Measurements from ENCODE around the gene PI4KA. TPM values are rescaled to one million over a fixed set of nuclear protein-coding genes. Genes with fewer than 3 reads are reported as not detected.
"Not testable (repeated sequence)": the region's sequence is repeated elsewhere in the genome, so short reads cannot be mapped to it uniquely, and the experiment has no call there.

The PI4KA gene
- total RNA-seq, 1 donor from 2014 or later, result 24.1 TPM

DNA sequence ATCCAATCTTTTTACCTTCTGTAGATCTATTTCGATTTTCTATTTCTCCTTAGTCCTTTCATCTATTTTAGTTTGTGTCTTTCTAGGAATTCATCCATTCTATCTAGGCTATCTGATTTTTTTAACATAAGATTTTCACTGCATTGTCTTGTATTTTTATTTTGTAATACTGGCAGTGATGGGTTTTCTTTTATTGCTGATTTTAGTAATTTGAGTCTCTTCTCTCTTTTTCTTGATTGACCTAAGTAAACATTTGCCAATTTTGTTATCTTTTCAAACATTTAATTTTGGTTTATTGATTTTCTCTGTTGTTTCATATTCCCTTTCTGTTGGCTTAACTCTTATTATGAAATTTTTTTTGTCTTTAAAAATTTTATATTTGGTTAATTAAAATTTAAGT is 192.1 kb downstream of the PI4KA start:
- TF ChIP-seq, protein P1, sequence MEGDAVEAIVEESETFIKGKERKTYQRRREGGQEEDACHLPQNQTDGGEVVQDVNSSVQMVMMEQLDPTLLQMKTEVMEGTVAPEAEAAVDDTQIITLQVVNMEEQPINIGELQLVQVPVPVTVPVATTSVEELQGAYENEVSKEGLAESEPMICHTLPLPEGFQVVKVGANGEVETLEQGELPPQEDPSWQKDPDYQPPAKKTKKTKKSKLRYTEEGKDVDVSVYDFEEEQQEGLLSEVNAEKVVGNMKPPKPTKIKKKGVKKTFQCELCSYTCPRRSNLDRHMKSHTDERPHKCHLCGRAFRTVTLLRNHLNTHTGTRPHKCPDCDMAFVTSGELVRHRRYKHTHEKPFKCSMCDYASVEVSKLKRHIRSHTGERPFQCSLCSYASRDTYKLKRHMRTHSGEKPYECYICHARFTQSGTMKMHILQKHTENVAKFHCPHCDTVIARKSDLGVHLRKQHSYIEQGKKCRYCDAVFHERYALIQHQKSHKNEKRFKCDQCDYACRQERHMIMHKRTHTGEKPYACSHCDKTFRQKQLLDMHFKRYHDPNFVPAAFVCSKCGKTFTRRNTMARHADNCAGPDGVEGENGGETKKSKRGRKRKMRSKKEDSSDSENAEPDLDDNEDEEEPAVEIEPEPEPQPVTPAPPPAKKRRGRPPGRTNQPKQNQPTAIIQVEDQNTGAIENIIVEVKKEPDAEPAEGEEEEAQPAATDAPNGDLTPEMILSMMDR (conservative IDR thresholded peaks at IDR 0.05; ENCODE audit: low read depth, low read length), result no peak

DNA sequence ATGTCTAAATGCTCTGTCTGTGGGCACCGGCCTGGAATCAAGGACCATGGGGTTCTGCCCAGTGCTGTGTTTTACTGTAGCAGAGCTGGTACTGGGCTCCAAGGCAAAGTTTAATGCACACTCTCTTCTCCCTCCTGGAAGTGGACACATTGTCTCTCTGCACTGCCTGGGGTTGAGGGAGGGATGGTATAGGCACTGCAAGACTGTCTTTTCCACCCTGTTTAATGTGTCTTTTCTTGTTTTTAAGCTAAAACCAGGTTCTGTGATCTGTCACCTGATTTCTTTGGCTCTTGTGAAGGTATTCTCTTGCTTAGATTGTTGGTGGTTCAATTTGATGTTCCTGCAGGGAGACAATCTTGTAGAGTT is 194.0 kb downstream of the PI4KA start:
- H3K4me3 ChIP-seq (ENCODE audit: low read depth, low read length), result no peak overlapping the region
- no peak for DNase-seq (ENCODE audit: low read depth)
- TF ChIP-seq, protein P1 (conservative IDR thresholded peaks at IDR 0.05; ENCODE audit: low read depth, low read length), result no peak

More for the DNA sequence above, 192.1 kb downstream of the PI4KA start:
- DNase-seq (ENCODE audit: low read depth), result no peak
- H3K4me3 ChIP-seq (ENCODE audit: low read depth, low read length), result no peak overlapping the region

DNA sequence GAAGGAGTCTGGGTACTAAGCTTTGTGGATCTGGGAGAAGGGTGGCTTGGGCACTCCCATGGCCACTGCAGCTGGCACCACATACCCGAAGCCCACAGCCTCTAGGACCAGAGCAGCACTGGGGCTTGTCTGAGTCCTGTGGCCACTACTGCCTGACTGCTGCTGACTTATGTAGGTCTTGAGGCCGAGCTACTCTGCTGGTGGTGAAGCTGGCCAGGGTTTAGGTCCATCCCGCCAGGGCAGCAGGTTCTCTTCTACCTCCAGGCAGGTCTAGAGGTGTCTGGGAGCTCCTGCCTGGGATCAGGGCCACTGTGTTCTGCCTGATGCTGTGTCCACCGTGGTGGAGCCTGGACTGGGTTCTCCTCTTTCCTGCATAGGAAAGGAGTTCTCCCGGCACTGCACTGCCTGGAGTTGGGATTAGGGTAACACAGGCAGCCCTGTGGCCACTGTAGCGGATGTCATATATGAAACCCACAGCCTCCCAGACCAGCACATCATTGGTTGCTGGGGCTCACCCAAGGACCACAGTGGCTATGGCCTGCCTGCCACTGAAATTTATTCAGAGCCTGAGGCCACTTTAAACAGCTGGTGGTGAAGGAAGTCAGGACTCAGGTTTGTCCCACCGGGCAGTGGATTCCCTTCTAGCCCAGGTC is 194.5 kb downstream of the PI4KA start:
- TF ChIP-seq, protein P1 (conservative IDR thresholded peaks at IDR 0.05; ENCODE audit: low read depth, low read length), result no peak
- H3K4me3 ChIP-seq (ENCODE audit: low read depth, low read length), result no peak overlapping the region
- DNase-seq (ENCODE audit: low read depth), result no peak

DNA sequence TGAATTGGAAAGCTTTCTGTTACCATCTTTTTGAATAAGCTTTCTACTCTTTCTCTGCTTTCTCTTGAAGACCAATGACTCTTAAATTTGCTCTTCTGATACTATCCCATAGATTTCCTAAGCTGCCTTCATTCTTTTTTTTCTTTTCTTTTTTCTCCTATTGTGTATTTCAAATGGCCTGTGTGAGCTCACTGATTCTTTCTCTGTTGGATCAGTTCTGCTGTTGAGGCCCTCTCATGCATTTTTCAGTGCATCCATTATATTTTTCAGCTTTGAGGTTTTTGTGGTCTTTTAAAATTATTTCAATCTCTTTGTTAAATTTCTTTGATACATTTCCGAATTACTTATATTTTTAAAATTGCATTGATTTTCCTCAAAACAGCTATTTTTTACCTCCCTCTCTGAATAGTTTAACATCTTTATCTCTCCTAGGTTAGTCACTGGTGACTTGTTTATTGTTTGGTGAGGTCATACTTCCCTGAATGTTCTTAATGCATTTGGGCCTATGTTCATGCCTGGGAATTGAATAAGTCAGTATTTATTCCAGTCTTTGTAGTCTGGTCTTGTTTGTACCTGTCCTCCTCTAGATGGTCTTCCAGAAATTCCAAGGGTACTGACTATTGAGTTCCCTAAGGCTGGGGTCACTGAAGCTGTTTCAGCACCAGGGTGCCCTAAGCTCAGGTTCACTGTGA is 195.3 kb downstream of the PI4KA start:
- H3K4me3 ChIP-seq (ENCODE audit: low read depth, low read length), result no peak overlapping the region
- TF ChIP-seq, protein P1 (conservative IDR thresholded peaks at IDR 0.05; ENCODE audit: low read depth, low read length), result no peak
- DNase-seq (ENCODE audit: low read depth), result no peak

DNA sequence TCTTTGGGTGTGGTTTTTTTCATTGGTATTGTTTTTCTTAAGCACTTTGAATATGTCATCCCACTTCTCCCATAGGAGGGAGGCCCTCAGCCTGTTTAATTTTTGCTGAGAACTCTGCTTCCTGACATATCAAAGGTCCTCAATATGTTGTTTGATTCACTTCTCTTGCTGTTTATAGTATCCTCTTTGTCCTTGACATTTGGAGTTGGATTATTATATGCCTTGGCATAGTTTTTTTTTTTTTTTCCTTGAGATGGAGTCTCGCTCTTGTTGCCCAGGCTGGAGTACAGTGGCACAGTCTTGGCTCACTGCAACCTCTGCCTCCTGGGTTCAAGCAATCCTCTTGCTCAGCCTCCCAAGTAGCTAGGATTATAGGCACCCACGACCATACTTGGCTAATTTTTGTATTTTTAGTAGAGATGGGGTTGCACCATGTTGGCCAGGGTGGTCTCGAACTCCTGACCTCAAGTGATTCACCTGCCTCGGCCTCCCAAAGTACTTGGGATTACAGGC is 196.0 kb downstream of the PI4KA start:
- not testable (repeated sequence) for DNase-seq (ENCODE audit: low read depth); H3K4me3 ChIP-seq (ENCODE audit: low read depth, low read length)

DNA sequence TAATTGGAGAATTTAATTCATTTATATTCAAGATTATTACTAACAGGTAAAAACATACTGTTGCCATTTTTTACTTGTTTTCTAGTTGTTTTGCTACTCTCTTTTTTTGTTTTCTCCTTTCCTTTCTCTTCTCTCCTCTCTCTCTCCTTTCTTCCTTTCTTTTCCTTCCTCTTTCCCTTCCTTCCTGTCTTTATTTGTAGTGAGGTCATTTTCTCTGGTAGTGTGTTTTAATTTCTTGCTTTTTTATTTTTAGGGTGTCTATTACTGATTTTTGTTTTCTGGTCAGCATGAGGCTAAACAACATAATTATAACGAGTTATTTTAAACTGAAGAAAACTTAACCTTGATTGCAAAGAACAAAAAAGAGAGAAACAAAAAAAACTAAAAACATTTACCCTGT is 197.1 kb downstream of the PI4KA start:
- H3K4me3 ChIP-seq (ENCODE audit: low read depth, low read length), result no peak overlapping the region
- DNase-seq (ENCODE audit: low read depth), result no peak
- TF ChIP-seq, protein P1 (conservative IDR thresholded peaks at IDR 0.05; ENCODE audit: low read depth, low read length), result no peak

DNA sequence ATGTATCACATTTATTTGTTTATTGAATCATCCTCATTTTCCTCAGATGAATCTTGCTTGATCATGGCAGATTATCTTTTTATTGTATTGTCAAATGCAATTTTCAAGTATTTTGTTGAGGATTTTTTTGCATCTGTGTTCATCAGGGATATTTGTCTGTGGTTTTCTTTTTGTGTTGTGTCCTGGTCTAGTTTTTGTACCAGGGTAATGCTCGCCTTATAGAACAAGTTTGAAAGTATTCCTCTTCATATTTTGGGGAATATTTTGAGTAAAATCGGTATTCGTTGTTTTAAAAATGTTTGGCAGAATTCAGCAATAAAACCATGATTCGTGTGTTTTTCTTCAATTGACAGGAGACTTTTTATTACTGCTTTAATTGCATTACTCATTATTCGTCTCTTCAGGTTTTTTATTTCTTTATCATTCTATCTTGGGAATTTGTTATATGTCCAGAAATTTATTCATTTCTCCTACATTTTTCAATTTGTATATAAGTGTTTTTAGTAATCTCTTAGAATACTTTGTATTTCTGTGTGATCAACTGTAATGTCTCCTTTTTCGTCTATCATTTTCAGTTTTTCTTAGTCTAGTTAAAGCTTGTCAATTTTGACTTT is 198.1 kb downstream of the PI4KA start:
- TF ChIP-seq, protein P1 (conservative IDR thresholded peaks at IDR 0.05; ENCODE audit: low read depth, low read length), result no peak
- no peak overlapping the region for H3K4me3 ChIP-seq (ENCODE audit: low read depth, low read length)
- DNase-seq (ENCODE audit: low read depth), result no peak
